Stimulated activated CD8-positive, alpha-beta memory T cell treated with anti-CD3 and anti-CD28 coated beads, Interleukin-7, amount 100 ng/mL, for 24 hours (primary cell): ENCODE results near the gene ATP13A3.

Experiments used
- DNase-seq: peaks from one replicate; pipeline ENCODE4 v3.0.0-alpha.2; 2020; ENCODE audit warnings: low read depth

The ATP13A3 gene

GRCh38 chr3:194392576-194392975, 94.2 kb downstream of the ATP13A3 start:
- DNase-seq, result no peak

- DNase-seq, result no peak
These were observed 96.0 kb downstream of the ATP13A3 start for GRCh38 chr3:194390835-194391234.

GRCh38 chr3:194389269-194389668, 97.5 kb downstream of the ATP13A3 start:
- no peak for DNase-seq

GRCh38 chr3:194387926-194388418, 98.8 kb downstream of the ATP13A3 start:
- no peak for DNase-seq

- no peak for DNase-seq
These were observed 99.5 kb downstream of the ATP13A3 start for GRCh38 chr3:194387276-194387675.

GRCh38 chr3:194386648-194387047, 100.2 kb downstream of the ATP13A3 start:
- no peak for DNase-seq

- DNase-seq, result no peak
These were observed 100.7 kb downstream of the ATP13A3 start for GRCh38 chr3:194386066-194386465.

GRCh38 chr3:194384569-194385001, 102.2 kb downstream of the ATP13A3 start:
- DNase-seq, result no peak

- DNase-seq, result no peak
These were observed 102.6 kb downstream of the ATP13A3 start for GRCh38 chr3:194384156-194384555.

- DNase-seq, result no peak
These were observed 103.4 kb downstream of the ATP13A3 start for GRCh38 chr3:194383276-194383940.

- no peak for DNase-seq
These were observed 103.9 kb downstream of the ATP13A3 start for GRCh38 chr3:194382892-194383223.

- DNase-seq, result no peak
These were observed 104.5 kb downstream of the ATP13A3 start for GRCh38 chr3:194382196-194382891.

GRCh38 chr3:194381460-194381875, 105.3 kb downstream of the ATP13A3 start:
- DNase-seq, result no peak

- no peak for DNase-seq
These were observed 106.5 kb downstream of the ATP13A3 start for GRCh38 chr3:194380326-194380725.

- no peak for DNase-seq
These were observed 107.2 kb downstream of the ATP13A3 start for GRCh38 chr3:194379651-194380050.

- DNase-seq, result no peak
These were observed 107.6 kb downstream of the ATP13A3 start for GRCh38 chr3:194379231-194379630.

GRCh38 chr3:194377708-194378107, 109.1 kb downstream of the ATP13A3 start:
- DNase-seq, result no peak

GRCh38 chr3:194376241-194376560, 110.6 kb downstream of the ATP13A3 start:
- no peak for DNase-seq

- no peak for DNase-seq
These were observed 111.1 kb downstream of the ATP13A3 start for GRCh38 chr3:194375473-194376240.

GRCh38 chr3:194374935-194375334, 111.9 kb downstream of the ATP13A3 start:
- DNase-seq, result no peak

- no peak for DNase-seq
These were observed 112.9 kb downstream of the ATP13A3 start for GRCh38 chr3:194373899-194374298.

GRCh38 chr3:194373028-194373427, 113.8 kb downstream of the ATP13A3 start:
- no peak for DNase-seq

GRCh38 chr3:194370753-194371152, 116.0 kb downstream of the ATP13A3 start:
- no peak for DNase-seq
